ENCODE results near the gene RTL10.

The RTL10 gene

DNA sequence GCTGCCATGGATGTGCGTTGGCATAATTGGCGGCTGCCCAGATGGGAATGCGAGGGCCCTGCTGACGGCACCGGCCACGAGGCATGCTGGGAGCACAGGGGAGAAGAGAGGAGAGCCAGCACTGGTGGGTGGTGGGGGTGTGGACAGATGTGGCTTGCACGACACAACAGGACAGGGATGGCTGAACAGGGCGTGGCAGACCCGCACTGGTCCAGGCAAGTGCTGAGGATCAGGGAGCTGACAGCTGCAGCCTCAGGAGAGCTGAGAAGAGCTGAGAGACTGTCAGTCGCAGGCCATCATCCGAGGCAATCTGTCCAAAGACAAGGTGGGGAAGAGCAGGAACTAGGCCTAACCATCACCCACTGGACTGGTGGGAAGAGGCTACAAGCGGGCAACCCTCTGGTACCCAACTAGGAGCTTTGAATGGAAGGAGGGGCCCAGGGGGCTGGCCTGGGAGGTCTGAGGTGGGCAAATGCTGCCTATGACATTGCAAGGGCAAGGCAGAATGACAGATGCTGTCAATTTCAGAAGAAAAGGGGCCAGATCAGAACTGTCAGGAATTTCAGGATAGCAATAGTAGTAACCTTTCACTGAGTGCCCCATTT is 2.4 kb downstream of the RTL10 start:
- H3K4me1 ChIP-seq (ENCODE audit: control insufficient read depth in 1 of 2, insufficient read depth in 2 of 2, low read length in 2 of 2): peaks cover 20 to 26% of the 10 kb centered on the region in 2 donors

GRCh38 chr22:19851291-19852176 is 3.1 kb downstream of the RTL10 start:
- Histone ChIP-seq H3K9me3 (ENCODE audit: control insufficient read depth in 1 of 2, low read length in 2 of 2) (no peaks in the 10 kb centered on the region), H3K4me3 (ENCODE audit: low read depth in 1 of 2, low read length in 2 of 2) (no peak overlapping the region), H3K36me3 (ENCODE audit: control insufficient read depth in 1 of 2, insufficient read depth in 2 of 2, low read length in 2 of 2) (peaks cover 15 to 36% of the 10 kb centered on the region in 2 donors), H3K4me1 (ENCODE audit: control insufficient read depth in 1 of 2, insufficient read depth in 2 of 2, low read length in 2 of 2) (peaks cover 20 to 26% of the 10 kb centered on the region in 2 donors), H3K27ac (ENCODE audit: low read length) (no peak overlapping the region), H3K27me3 (ENCODE audit: low read depth, low read length) (no peaks in the 10 kb centered on the region)

More for the DNA sequence above, 2.4 kb downstream of the RTL10 start:
- Histone ChIP-seq H3K27me3 (ENCODE audit: low read depth, low read length) (no peaks in the 10 kb centered on the region), H3K4me3 (ENCODE audit: low read depth in 1 of 2, low read length in 2 of 2) (peak overlapping the region; percentile 13 to 96), H3K27ac (ENCODE audit: low read length) (no peak overlapping the region), H3K9me3 (ENCODE audit: control insufficient read depth in 1 of 2, low read length in 2 of 2) (no peaks in the 10 kb centered on the region), H3K36me3 (ENCODE audit: control insufficient read depth in 1 of 2, insufficient read depth in 2 of 2, low read length in 2 of 2) (peaks cover 15 to 36% of the 10 kb centered on the region in 2 donors)

GRCh38 chr22:19850763-19851109 is 3.9 kb downstream of the RTL10 start:
- Histone ChIP-seq H3K4me1 (ENCODE audit: control insufficient read depth in 1 of 2, insufficient read depth in 2 of 2, low read length in 2 of 2) (peaks cover 17 to 22% of the 10 kb centered on the region in 2 donors), H3K27me3 (ENCODE audit: low read depth, low read length) (no peaks in the 10 kb centered on the region), H3K9me3 (ENCODE audit: control insufficient read depth in 1 of 2, low read length in 2 of 2) (no peaks in the 10 kb centered on the region), H3K36me3 (ENCODE audit: control insufficient read depth in 1 of 2, insufficient read depth in 2 of 2, low read length in 2 of 2) (peaks cover 15 to 36% of the 10 kb centered on the region in 2 donors), H3K27ac (ENCODE audit: low read length) (no peak overlapping the region), H3K4me3 (ENCODE audit: low read depth in 1 of 2, low read length in 2 of 2) (no peak overlapping the region)

GRCh38 chr22:19849835-19850762 is 4.6 kb downstream of the RTL10 start:
- Histone ChIP-seq H3K36me3 (ENCODE audit: control insufficient read depth in 1 of 2, insufficient read depth in 2 of 2, low read length in 2 of 2) (peaks cover 15 to 32% of the 10 kb centered on the region in 2 donors), H3K4me1 (ENCODE audit: control insufficient read depth in 1 of 2, insufficient read depth in 2 of 2, low read length in 2 of 2) (peaks cover 14 to 18% of the 10 kb centered on the region in 2 donors), H3K4me3 (ENCODE audit: low read depth in 1 of 2, low read length in 2 of 2) (no peak overlapping the region), H3K27ac (ENCODE audit: low read length) (no peak overlapping the region), H3K9me3 (ENCODE audit: control insufficient read depth in 1 of 2, low read length in 2 of 2) (no peaks in the 10 kb centered on the region), H3K27me3 (ENCODE audit: low read depth, low read length) (no peaks in the 10 kb centered on the region)

- peak overlapping the region; percentile 29 for H3K27ac ChIP-seq (ENCODE audit: low read length)
- peaks cover 15 to 30% of the 10 kb centered on the region in 2 donors for H3K36me3 ChIP-seq (ENCODE audit: control insufficient read depth in 1 of 2, insufficient read depth in 2 of 2, low read length in 2 of 2)
Observed at GRCh38 chr22:19848298-19849224, 6.1 kb downstream of the RTL10 start.

GRCh38 chr22:19847345-19847632 is 7.4 kb downstream of the RTL10 start:
- Histone ChIP-seq H3K27ac (ENCODE audit: low read length) (no peak overlapping the region), H3K9me3 (ENCODE audit: control insufficient read depth in 1 of 2, low read length in 2 of 2) (no peaks in the 10 kb centered on the region), H3K36me3 (ENCODE audit: control insufficient read depth in 1 of 2, insufficient read depth in 2 of 2, low read length in 2 of 2) (peaks cover 15 to 29% of the 10 kb centered on the region in 2 donors), H3K4me3 (ENCODE audit: low read depth in 1 of 2, low read length in 2 of 2) (no peak overlapping the region), H3K4me1 (ENCODE audit: control insufficient read depth in 1 of 2, insufficient read depth in 2 of 2, low read length in 2 of 2) (peaks cover 0 to under 1% of the 10 kb centered on the region in 2 donors), H3K27me3 (ENCODE audit: low read depth, low read length) (no peaks in the 10 kb centered on the region)

More at GRCh38 chr22:19848298-19849224, 6.1 kb downstream of the RTL10 start:
- H3K9me3 ChIP-seq (ENCODE audit: control insufficient read depth in 1 of 2, low read length in 2 of 2): no peaks in the 10 kb centered on the region
- H3K4me1 ChIP-seq (ENCODE audit: control insufficient read depth in 1 of 2, insufficient read depth in 2 of 2, low read length in 2 of 2): peaks cover 10 to 14% of the 10 kb centered on the region in 2 donors
- H3K27me3 ChIP-seq (ENCODE audit: low read depth, low read length): no peaks in the 10 kb centered on the region
- no peak overlapping the region for H3K4me3 ChIP-seq (ENCODE audit: low read depth in 1 of 2, low read length in 2 of 2)

- Histone ChIP-seq H3K27ac (ENCODE audit: low read length) (no peak overlapping the region), H3K9me3 (ENCODE audit: control insufficient read depth in 1 of 2, low read length in 2 of 2) (no peaks in the 10 kb centered on the region), H3K4me3 (ENCODE audit: low read depth in 1 of 2, low read length in 2 of 2) (no peak overlapping the region), H3K27me3 (ENCODE audit: low read depth, low read length) (no peaks in the 10 kb centered on the region), H3K4me1 (ENCODE audit: control insufficient read depth in 1 of 2, insufficient read depth in 2 of 2, low read length in 2 of 2) (no peaks in the 10 kb centered on the region), H3K36me3 (ENCODE audit: control insufficient read depth in 1 of 2, insufficient read depth in 2 of 2, low read length in 2 of 2) (peaks cover 13 to 24% of the 10 kb centered on the region in 2 donors)
Observed at GRCh38 chr22:19846620-19847344, 7.9 kb downstream of the RTL10 start.

GRCh38 chr22:19845054-19845722 is 9.5 kb downstream of the RTL10 start:
- Histone ChIP-seq H3K27ac (ENCODE audit: low read length) (no peak overlapping the region), H3K27me3 (ENCODE audit: low read depth, low read length) (no peaks in the 10 kb centered on the region), H3K9me3 (ENCODE audit: control insufficient read depth in 1 of 2, low read length in 2 of 2) (no peaks in the 10 kb centered on the region), H3K4me1 (ENCODE audit: control insufficient read depth in 1 of 2, insufficient read depth in 2 of 2, low read length in 2 of 2) (no peaks in the 10 kb centered on the region), H3K36me3 (ENCODE audit: control insufficient read depth in 1 of 2, insufficient read depth in 2 of 2, low read length in 2 of 2) (peaks cover 2 to 10% of the 10 kb centered on the region in 2 donors), H3K4me3 (ENCODE audit: low read depth in 1 of 2, low read length in 2 of 2) (no peak overlapping the region)

GRCh38 chr22:19844377-19845053 is 10.2 kb downstream of the RTL10 start:
- Histone ChIP-seq H3K36me3 (ENCODE audit: control insufficient read depth in 1 of 2, insufficient read depth in 2 of 2, low read length in 2 of 2) (peaks cover 0 to 4% of the 10 kb centered on the region in 2 donors), H3K27me3 (ENCODE audit: low read depth, low read length) (no peaks in the 10 kb centered on the region), H3K27ac (ENCODE audit: low read length) (no peak overlapping the region), H3K4me1 (ENCODE audit: control insufficient read depth in 1 of 2, insufficient read depth in 2 of 2, low read length in 2 of 2) (no peaks in the 10 kb centered on the region), H3K9me3 (ENCODE audit: control insufficient read depth in 1 of 2, low read length in 2 of 2) (no peaks in the 10 kb centered on the region), H3K4me3 (ENCODE audit: low read depth in 1 of 2, low read length in 2 of 2) (no peak overlapping the region)
